ENCODE measurements around the gene TADA3. TPM values are rescaled to one million over a fixed set of nuclear protein-coding genes. Genes with fewer than 3 reads are reported as not detected.

Gene TADA3
- total and polyA plus RNA-seq, 9 of the 15 experiments (the other 6 are each of a cell fraction or from before 2014, with no cell fraction given) = 4.1 to 110 (median 74.8) TPM

- TF ChIP-seq RHOXF2B (CRISPR knock-in tag; conservative IDR thresholded peaks at IDR 0.05) (0 out of 2 replicates have a peak, but pooled peaks have one; percentile 21), ZNF583 (CRISPR knock-in tag; IDR thresholded peaks at IDR 0.05) (0 out of 2 replicates have a peak, but pooled peaks have one; percentile 52), ZNF589 (CRISPR knock-in tag; IDR thresholded peaks at IDR 0.05; ENCODE audit: low read depth) (no peak), ERF (CRISPR knock-in tag; IDR thresholded peaks at IDR 0.05) (peak; percentile 61; the same call in 1 of the 2 replicates), KLF6 (CRISPR knock-in tag; IDR thresholded peaks at IDR 0.05; ENCODE audit: borderline replicate concordance) (0 out of 2 replicates have a peak, but pooled peaks have one; percentile 7), DIDO1 (tag; IDR thresholded peaks at IDR 0.05; ENCODE audit: low read depth) (0 out of 2 replicates have a peak, but pooled peaks have one; percentile 16), ZNF165 (CRISPR knock-in tag; IDR thresholded peaks at IDR 0.05; ENCODE audit: borderline replicate concordance) (0 out of 2 replicates have a peak, but pooled peaks have one; percentile 41), CEBPZ (IDR thresholded peaks at IDR 0.05; ENCODE audit: borderline replicate concordance, low read depth, low read length) (no peak), PHF20 (IDR thresholded peaks at IDR 0.05; ENCODE audit: partially characterized antibody) (peak; percentile 78), ZNF75A (CRISPR knock-in tag; IDR thresholded peaks at IDR 0.05) (0 out of 2 replicates have a peak, but pooled peaks have one; percentile 46), ARID3A (IDR thresholded peaks at IDR 0.05; ENCODE audit: borderline replicate concordance, low read depth, low read length) (no peak), ZBTB9 (CRISPR knock-in tag; IDR thresholded peaks at IDR 0.05) (0 out of 2 replicates have a peak, but pooled peaks have one; percentile 43), ZBTB17 (CRISPR knock-in tag; IDR thresholded peaks at IDR 0.05) (0 out of 2 replicates have a peak, but pooled peaks have one; percentile 44), TEAD1 (CRISPR knock-in tag; IDR thresholded peaks at IDR 0.05) (peak in 1 of 2 experiments; percentile 50; a peak in 1 of 4 replicates), ELF4 (CRISPR knock-in tag; IDR thresholded peaks at IDR 0.05) (0 out of 2 replicates have a peak, but pooled peaks have one; percentile 22), ZNF24 (IDR thresholded peaks at IDR 0.05) (0 out of 2 replicates have a peak, but pooled peaks have one; percentile 19), MEF2D (tag; conservative IDR thresholded peaks at IDR 0.05; ENCODE audit: low read depth) (0 out of 2 replicates have a peak, but pooled peaks have one; percentile 25), ZNF592 (IDR thresholded peaks at IDR 0.05) (0 out of 2 replicates have a peak, but pooled peaks have one; percentile 21)
Observed at GRCh38 chr3:9749296-9749644, 43.0 kb downstream of the TADA3 start (continued).

All from K562 (cell line).